ENCODE data around the gene SARM1. TPM values are rescaled to one million over a fixed set of nuclear protein-coding genes. Genes with fewer than 3 reads are reported as not detected.

Gene SARM1
- total and polyA plus RNA-seq, 2 of the 13 experiments (the other 11 are each of a cell fraction or from before 2014, with no cell fraction given), result 0.73 to 0.86 TPM

DNA sequence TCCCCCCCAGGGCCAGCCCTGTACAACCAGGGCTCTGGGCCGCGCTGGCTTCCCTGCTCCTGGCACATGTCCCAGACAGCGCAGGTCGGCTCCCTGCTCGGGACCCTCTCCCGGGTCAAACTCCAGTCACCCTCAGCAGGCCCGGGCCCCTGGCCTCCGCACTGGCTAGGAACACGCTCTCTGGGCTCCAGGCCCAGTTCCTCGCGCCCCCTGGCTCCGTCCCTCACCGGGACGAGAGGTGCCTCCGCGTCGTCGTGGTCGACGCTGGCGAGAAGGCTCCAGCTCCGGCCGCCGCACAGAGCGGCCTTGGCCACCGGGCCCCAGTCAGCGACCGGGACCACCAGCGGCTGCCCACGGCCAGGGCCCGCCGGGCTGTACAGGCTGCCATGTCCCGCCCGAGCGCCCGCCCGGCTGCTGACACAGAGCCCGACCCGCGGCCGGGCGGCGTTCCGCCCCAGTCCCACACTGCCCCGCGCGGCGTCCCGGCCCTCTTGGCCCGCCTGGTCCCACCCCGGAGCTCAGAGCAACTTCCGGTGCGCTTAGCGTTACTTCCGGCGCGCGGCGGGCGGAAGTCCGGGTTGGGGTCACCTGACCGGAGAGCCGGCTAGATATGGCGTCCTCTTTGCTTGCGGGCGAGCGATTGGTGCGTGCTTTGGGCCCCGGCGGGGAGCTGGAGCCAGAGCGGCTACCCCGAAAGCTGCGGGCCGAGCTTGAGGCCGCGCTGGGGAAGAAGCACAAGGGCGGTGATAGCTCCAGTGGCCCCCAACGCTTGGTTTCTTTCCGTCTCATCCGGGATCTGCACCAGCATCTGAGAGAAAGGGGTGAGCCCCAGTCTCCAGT, 14.2 kb upstream of the SARM1 start, which contains the start of gene POLDIP2 (continued):
- TF ChIP-seq, protein P1, sequence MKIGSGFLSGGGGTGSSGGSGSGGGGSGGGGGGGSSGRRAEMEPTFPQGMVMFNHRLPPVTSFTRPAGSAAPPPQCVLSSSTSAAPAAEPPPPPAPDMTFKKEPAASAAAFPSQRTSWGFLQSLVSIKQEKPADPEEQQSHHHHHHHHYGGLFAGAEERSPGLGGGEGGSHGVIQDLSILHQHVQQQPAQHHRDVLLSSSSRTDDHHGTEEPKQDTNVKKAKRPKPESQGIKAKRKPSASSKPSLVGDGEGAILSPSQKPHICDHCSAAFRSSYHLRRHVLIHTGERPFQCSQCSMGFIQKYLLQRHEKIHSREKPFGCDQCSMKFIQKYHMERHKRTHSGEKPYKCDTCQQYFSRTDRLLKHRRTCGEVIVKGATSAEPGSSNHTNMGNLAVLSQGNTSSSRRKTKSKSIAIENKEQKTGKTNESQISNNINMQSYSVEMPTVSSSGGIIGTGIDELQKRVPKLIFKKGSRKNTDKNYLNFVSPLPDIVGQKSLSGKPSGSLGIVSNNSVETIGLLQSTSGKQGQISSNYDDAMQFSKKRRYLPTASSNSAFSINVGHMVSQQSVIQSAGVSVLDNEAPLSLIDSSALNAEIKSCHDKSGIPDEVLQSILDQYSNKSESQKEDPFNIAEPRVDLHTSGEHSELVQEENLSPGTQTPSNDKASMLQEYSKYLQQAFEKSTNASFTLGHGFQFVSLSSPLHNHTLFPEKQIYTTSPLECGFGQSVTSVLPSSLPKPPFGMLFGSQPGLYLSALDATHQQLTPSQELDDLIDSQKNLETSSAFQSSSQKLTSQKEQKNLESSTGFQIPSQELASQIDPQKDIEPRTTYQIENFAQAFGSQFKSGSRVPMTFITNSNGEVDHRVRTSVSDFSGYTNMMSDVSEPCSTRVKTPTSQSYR (CRISPR knock-in tag; IDR thresholded peaks at IDR 0.05; ENCODE audit: borderline replicate concordance), result 0 out of 2 replicates have a peak, but pooled peaks have one; percentile 46
- TF ChIP-seq, protein P2, sequence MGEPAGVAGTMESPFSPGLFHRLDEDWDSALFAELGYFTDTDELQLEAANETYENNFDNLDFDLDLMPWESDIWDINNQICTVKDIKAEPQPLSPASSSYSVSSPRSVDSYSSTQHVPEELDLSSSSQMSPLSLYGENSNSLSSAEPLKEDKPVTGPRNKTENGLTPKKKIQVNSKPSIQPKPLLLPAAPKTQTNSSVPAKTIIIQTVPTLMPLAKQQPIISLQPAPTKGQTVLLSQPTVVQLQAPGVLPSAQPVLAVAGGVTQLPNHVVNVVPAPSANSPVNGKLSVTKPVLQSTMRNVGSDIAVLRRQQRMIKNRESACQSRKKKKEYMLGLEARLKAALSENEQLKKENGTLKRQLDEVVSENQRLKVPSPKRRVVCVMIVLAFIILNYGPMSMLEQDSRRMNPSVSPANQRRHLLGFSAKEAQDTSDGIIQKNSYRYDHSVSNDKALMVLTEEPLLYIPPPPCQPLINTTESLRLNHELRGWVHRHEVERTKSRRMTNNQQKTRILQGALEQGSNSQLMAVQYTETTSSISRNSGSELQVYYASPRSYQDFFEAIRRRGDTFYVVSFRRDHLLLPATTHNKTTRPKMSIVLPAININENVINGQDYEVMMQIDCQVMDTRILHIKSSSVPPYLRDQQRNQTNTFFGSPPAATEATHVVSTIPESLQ (CRISPR knock-in tag; conservative IDR thresholded peaks at IDR 0.05), result peak; percentile 84; the same call in 1 of the 2 replicates
- TF ChIP-seq, protein P3, sequence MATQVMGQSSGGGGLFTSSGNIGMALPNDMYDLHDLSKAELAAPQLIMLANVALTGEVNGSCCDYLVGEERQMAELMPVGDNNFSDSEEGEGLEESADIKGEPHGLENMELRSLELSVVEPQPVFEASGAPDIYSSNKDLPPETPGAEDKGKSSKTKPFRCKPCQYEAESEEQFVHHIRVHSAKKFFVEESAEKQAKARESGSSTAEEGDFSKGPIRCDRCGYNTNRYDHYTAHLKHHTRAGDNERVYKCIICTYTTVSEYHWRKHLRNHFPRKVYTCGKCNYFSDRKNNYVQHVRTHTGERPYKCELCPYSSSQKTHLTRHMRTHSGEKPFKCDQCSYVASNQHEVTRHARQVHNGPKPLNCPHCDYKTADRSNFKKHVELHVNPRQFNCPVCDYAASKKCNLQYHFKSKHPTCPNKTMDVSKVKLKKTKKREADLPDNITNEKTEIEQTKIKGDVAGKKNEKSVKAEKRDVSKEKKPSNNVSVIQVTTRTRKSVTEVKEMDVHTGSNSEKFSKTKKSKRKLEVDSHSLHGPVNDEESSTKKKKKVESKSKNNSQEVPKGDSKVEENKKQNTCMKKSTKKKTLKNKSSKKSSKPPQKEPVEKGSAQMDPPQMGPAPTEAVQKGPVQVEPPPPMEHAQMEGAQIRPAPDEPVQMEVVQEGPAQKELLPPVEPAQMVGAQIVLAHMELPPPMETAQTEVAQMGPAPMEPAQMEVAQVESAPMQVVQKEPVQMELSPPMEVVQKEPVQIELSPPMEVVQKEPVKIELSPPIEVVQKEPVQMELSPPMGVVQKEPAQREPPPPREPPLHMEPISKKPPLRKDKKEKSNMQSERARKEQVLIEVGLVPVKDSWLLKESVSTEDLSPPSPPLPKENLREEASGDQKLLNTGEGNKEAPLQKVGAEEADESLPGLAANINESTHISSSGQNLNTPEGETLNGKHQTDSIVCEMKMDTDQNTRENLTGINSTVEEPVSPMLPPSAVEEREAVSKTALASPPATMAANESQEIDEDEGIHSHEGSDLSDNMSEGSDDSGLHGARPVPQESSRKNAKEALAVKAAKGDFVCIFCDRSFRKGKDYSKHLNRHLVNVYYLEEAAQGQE (IDR thresholded peaks at IDR 0.05; ENCODE audit: borderline replicate concordance in 1 of 2, low read depth in 1 of 2, low read length in 2 of 2), result peak in 1 of 2 experiments; percentile 44; a peak in 1 of 4 replicates
- TF ChIP-seq ZNF781 (CRISPR knock-in tag; IDR thresholded peaks at IDR 0.05; ENCODE audit: borderline replicate concordance, not compliant biosample characterization) (no peak), SMYD3 (CRISPR knock-in tag; IDR thresholded peaks at IDR 0.05) (peak; percentile 92), SMARCE1 (IDR thresholded peaks at IDR 0.05; ENCODE audit: borderline replicate concordance) (no peak), CBX2 (IDR thresholded peaks at IDR 0.05; ENCODE audit: low read depth, low read length) (no peak), CBX2 (CRISPR knock-in tag; IDR thresholded peaks at IDR 0.05; ENCODE audit: low read depth) (no peak), ZNF367 (CRISPR knock-in tag; IDR thresholded peaks at IDR 0.05; ENCODE audit: borderline replicate concordance) (no peak), NKX3-1 (CRISPR knock-in tag; IDR thresholded peaks at IDR 0.05) (peak; percentile 44; the same call in 1 of the 2 replicates), KLF6 (CRISPR knock-in tag; IDR thresholded peaks at IDR 0.05) (peak; percentile 91), HNRNPK (IDR thresholded peaks at IDR 0.05; ENCODE audit: low read depth, low read length, poor library complexity, severe bottlenecking) (peak; percentile 58), ZNF672 (CRISPR knock-in tag; IDR thresholded peaks at IDR 0.05) (no peak), SMARCC2 (IDR thresholded peaks at IDR 0.05) (no peak), HOXA7 (CRISPR knock-in tag; IDR thresholded peaks at IDR 0.05) (no peak), POLR2AphosphoS5 (IDR thresholded peaks at IDR 0.05; ENCODE audit: low read depth, low read length) (peak; percentile 66), STAT5B (CRISPR knock-in tag; IDR thresholded peaks at IDR 0.05) (no peak)
- TF ChIP-seq, protein P4, sequence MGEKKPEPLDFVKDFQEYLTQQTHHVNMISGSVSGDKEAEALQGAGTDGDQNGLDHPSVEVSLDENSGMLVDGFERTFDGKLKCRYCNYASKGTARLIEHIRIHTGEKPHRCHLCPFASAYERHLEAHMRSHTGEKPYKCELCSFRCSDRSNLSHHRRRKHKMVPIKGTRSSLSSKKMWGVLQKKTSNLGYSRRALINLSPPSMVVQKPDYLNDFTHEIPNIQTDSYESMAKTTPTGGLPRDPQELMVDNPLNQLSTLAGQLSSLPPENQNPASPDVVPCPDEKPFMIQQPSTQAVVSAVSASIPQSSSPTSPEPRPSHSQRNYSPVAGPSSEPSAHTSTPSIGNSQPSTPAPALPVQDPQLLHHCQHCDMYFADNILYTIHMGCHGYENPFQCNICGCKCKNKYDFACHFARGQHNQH (CRISPR knock-in tag; IDR thresholded peaks at IDR 0.05), result peak; percentile 80; the same call in 1 of the 2 replicates
- TF ChIP-seq, protein P5, sequence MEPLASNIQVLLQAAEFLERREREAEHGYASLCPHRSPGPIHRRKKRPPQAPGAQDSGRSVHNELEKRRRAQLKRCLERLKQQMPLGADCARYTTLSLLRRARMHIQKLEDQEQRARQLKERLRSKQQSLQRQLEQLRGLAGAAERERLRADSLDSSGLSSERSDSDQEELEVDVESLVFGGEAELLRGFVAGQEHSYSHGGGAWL (CRISPR knock-in tag; IDR thresholded peaks at IDR 0.05), result peak; percentile 88
